Loucy (cell line): ENCODE results near the gene DTNA.

Experiments
- CTCF ChIP-seq: fragments of 200-600 bp; sonication (generic); conservative IDR thresholded peaks from 2 replicates; pipeline ENCODE4 v1.5.1; 2014; ENCODE audit warnings: mild to moderate bottlenecking, antibody characterized with exemption, low read length
- EZH2phosphoT487 ChIP-seq: fragments of 200-600 bp; IDR thresholded peaks from 2 replicates; pipeline ENCODE4 v1.6.1; 2018; ENCODE audit warnings: antibody characterized with exemption, mild to moderate bottlenecking, moderate library complexity, borderline replicate concordance

GRCh38 chr18:34870555-34871310, 160.6 kb downstream of the DTNA start:
- TF ChIP-seq CTCF = no peak
- TF ChIP-seq EZH2phosphoT487 = no peak
